Testis (tissue), 3 donors: ENCODE data around the gene PDIK1L. TPM values are rescaled to one million over a fixed set of nuclear protein-coding genes. Genes with fewer than 3 reads are reported as not detected.

Source experiments
- DNase-seq: peaks from one replicate; pipeline ENCODE4 v3.0.0-alpha.2; 2019
- H3K27ac ChIP-seq, 2 donors: fragments of 200-600 bp; sonication (generic); one replicate each; pipeline ENCODE4 v1.5.1; 2019
- H3K27me3 ChIP-seq: fragments of 200-600 bp; sonication (generic); one replicate; pipeline ENCODE4 v1.5.1; 2019
- H3K36me3 ChIP-seq: fragments of 200-600 bp; sonication (generic); one replicate; pipeline ENCODE4 v1.5.1; 2017; ENCODE audit warnings: low read depth; ENCODE audit errors: missing control alignments
- H3K4me1 ChIP-seq: fragments of 200-600 bp; sonication (generic); one replicate; pipeline ENCODE4 v1.5.1; 2019
- H3K4me3 ChIP-seq, 2 donors: fragments of 200-600 bp; sonication (generic); one replicate each; pipeline ENCODE4 v1.5.1; 2017 to 2019
- H3K9me3 ChIP-seq: fragments of 200-600 bp; sonication (generic); one replicate; pipeline ENCODE4 v1.5.1; 2017
- CTCF ChIP-seq, 3 experiments: fragments of 450-650 bp in 2 of 3; fragments of 200-600 bp in 1 of 3; sonication (generic) in 1 of 3; IDR thresholded peaks; one replicate each; pipeline ENCODE4 v1.5.1; 2016 to 2019; ENCODE audit warnings: antibody characterized with exemption in 3 of 3, mild to moderate bottlenecking in 2 of 3, moderate library complexity in 1 of 3
- POLR2A ChIP-seq: fragments of 450-650 bp; IDR thresholded peaks from one replicate; pipeline ENCODE4 v1.6.1; 2017; ENCODE audit warnings: antibody characterized with exemption, mild to moderate bottlenecking, moderate library complexity
- WGBS, 2 donors: methylation state at CpG; one replicate each; pipeline ENCODE4 v1.1.5; 2018; 5-methylcytosine and 5-hydroxymethylcytosine counted together
- intact Hi-C: fragments of 100-400 bp; cut with DNase I; formaldehyde crosslinking; loops from one replicate; pipeline ENCODE4 v1.15.1; 2023; ENCODE audit warnings: low total_unique reads
- polyA plus RNA-seq: library from polyadenylated mRNA; stranded (reverse); fragments of 350-450 nt; fragmentation: Illumina TruSeq; extraction: RNeasy Lipid Tissue Mini Kit (QIAGEN cat#74804); gene quantifications from one replicate; pipeline ENCODE4 v1.2.3, GENCODE V29; 2014; ENCODE audit warnings: low read depth, low replicate concordance; ENCODE audit not compliant: insufficient read depth
- total RNA-seq, 2 donors: library from RNA; depleted of rRNA; stranded (reverse); fragments of >200 nt; gene quantifications; one replicate each; pipeline ENCODE4 v1.2.3, GENCODE V29; 2016

PDIK1L gene
- total and polyA plus RNA-seq, 3 donors from 2014 or later: 7.0 to 11.7 (median 9.9) TPM

- 0% methylated on average over 18 of the region's 98 CpGs; no CpG with 5 or more reads in 1 of the 2 donors for WGBS, 2 donors
- TF ChIP-seq CTCF (IDR thresholded peaks at IDR 0.05) (no peak), POLR2A (no peak)
- intact Hi-C loops: loop anchor here (10.0 kb wide), 1 partner anchor 47 kb away; the partner anchor contains the start of gene PDIK1L
- H3K9me3 ChIP-seq: no peaks in the 10 kb centered on the region
- H3K27me3 ChIP-seq: no peaks in the 10 kb centered on the region
- H3K27ac ChIP-seq: no peak overlapping the region
- H3K36me3 ChIP-seq: no peaks in the 10 kb centered on the region
- peak overlapping the region; percentile 47 to 59 for H3K4me3 ChIP-seq
- peak; percentile 69 for DNase-seq
- H3K4me1 ChIP-seq: peaks cover 7% of the 10 kb centered on the region
Measured at GRCh38 chr1:26161415-26162219, 50.0 kb downstream of the PDIK1L start.

GRCh38 chr1:26162220-26162709 is 50.6 kb downstream of the PDIK1L start:
- no peaks in the 10 kb centered on the region for H3K36me3 ChIP-seq
- H3K4me3 ChIP-seq: peak overlapping the region; percentile 47 to 59
- H3K4me1 ChIP-seq: peaks cover 7% of the 10 kb centered on the region
- H3K27me3 ChIP-seq: no peaks in the 10 kb centered on the region
- WGBS, 2 donors: 19 to 31% methylated on average over 18 to 20 of the region's 21 CpGs
- no peaks in the 10 kb centered on the region for H3K9me3 ChIP-seq
- intact Hi-C loops: loop anchor here (10.0 kb wide), 1 partner anchor 47 kb away; the partner anchor contains the start of gene PDIK1L
- TF ChIP-seq CTCF (IDR thresholded peaks at IDR 0.05): no peak
- H3K27ac ChIP-seq: no peak overlapping the region
- DNase-seq: no peak

- Histone ChIP-seq H3K27ac (no peak overlapping the region), H3K27me3 (no peaks in the 10 kb centered on the region), H3K36me3 (no peaks in the 10 kb centered on the region), H3K4me1 (peaks cover 7% of the 10 kb centered on the region), H3K4me3 (peak overlapping the region; percentile 44 to 46), H3K9me3 (no peaks in the 10 kb centered on the region)
- TF ChIP-seq POLR2A (no peak), CTCF (IDR thresholded peaks at IDR 0.05) (no peak)
- intact Hi-C loops: loop anchor here (10.0 kb wide), 1 partner anchor 49 kb away; the partner anchor contains the start of gene PDIK1L
- DNase-seq: no peak
- 37 to 53% methylated on average over 8 to 9 of the region's 9 CpGs for WGBS, 2 donors
Measured at GRCh38 chr1:26163684-26164035, 52.0 kb downstream of the PDIK1L start.

- WGBS, 2 donors: 11 to 15% methylated on average over 41 to 52 of the region's 72 CpGs
- H3K4me1 ChIP-seq: peaks cover 7% of the 10 kb centered on the region
- no peaks in the 10 kb centered on the region for H3K9me3 ChIP-seq
- H3K27me3 ChIP-seq: no peaks in the 10 kb centered on the region
- intact Hi-C loops: loop anchor here (10.0 kb wide), 1 partner anchor 49 kb away; the partner anchor contains the start of gene PDIK1L
- DNase-seq: peak; percentile 34
- H3K4me3 ChIP-seq: peak overlapping the region; percentile 44 to 46
- H3K27ac ChIP-seq: peak overlapping the region; percentile 30 to 34
- no peak for TF ChIP-seq POLR2A
- peak; percentile 60 to 62 (median 60) for TF ChIP-seq CTCF (IDR thresholded peaks at IDR 0.05)
- H3K36me3 ChIP-seq: no peaks in the 10 kb centered on the region
Measured at GRCh38 chr1:26164036-26164860, 52.6 kb downstream of the PDIK1L start.
